Suprapubic skin (tissue), 4 donors: ENCODE results near the gene C3orf38.

Source experiments
- CTCF ChIP-seq, 2 donors: fragments of 200-600 bp in 1 of 2; fragments of 450-650 bp in 1 of 2; sonication (generic) in 1 of 2; IDR thresholded peaks; one replicate each; pipeline ENCODE4 v1.5.1; 2016 to 2019; ENCODE audit warnings: antibody characterized with exemption in 2 of 2, mild to moderate bottlenecking in 1 of 2, moderate library complexity in 1 of 2
- EP300 ChIP-seq: sonication (generic); formaldehyde crosslinking; IDR thresholded peaks from one replicate; pipeline ENCODE4 v1.6.1; 2017; ENCODE audit warnings: antibody characterized with exemption
- POLR2AphosphoS5 ChIP-seq, 3 donors: sonication (generic); formaldehyde crosslinking; IDR thresholded peaks; one replicate each; pipeline ENCODE4 v1.6.1; 2017; ENCODE audit warnings: antibody characterized with exemption in 3 of 3

- TF ChIP-seq POLR2AphosphoS5 (IDR thresholded peaks at IDR 0.05) (no peak), CTCF (IDR thresholded peaks at IDR 0.05) (no peak), EP300 (no peak)
Observed at GRCh38 chr3:88152841-88153240, 3.1 kb downstream of the C3orf38 start.
